Renal pelvis (tissue), 4 donors: ENCODE data around the gene BACH2. TPM values are rescaled to one million over a fixed set of nuclear protein-coding genes. Genes with fewer than 3 reads are reported as not detected.
"Not testable (repeated sequence)": the region's sequence is repeated elsewhere in the genome, so short reads cannot be mapped to it uniquely, and the experiment has no call there.

Source experiments
- DNase-seq: peaks from one replicate; pipeline ENCODE4 v3.0.0-alpha.2; 2013
- polyA plus RNA-seq, 3 donors: library from polyadenylated mRNA; unstranded; fragments of 120-200 nt; gene quantifications; one replicate each; pipeline ENCODE4 v1.2.1, GENCODE V29; 2013; ENCODE audit not compliant: insufficient read length in 3 of 3

BACH2 gene
- polyA plus RNA-seq, 3 donors, result 9.2 to 11.0 (median 9.9) TPM

DNA sequence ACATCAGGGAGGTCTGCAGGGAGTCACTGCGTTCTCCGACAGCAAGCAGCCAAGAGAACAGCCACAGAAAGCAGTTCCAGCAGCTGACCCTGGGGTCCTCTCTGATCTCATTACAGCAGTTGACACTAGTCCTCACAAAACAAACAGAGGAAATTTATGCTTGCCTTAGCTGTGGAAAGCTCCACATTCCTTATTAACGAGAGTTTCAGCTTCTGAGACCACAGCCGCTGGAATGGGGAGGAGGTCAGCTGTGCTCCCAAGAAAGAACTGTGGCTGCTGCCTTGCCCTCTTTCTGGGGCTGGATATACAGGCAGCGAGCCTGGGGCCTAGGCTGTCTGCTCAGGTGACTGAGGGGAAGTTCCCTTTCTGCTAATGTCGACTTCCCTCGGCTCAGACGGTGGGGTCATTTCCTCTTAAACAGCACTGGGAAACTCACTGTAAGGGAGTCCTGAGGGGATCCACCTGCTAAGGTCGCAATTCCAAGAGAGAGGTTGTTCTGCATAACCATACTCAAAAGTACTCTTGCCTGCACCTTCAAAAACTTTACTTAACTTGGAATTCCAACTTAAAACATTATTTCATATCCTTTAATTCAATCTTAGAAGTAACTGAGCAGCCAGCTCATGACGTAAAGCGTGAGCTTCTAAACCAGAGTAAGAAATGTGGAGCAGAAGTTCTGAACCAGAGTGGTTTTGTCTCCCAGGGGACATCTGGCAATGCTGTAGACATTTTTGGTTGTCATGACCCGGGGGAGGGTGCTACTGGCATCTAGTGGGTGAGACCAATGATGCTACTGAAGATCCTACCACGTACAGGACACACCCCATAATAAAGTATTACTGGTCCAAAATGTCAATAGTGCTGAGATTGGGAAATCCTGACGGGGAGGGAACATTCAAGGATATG, 80.3 kb downstream of the BACH2 start:
- peak; percentile 93 for DNase-seq

DNA sequence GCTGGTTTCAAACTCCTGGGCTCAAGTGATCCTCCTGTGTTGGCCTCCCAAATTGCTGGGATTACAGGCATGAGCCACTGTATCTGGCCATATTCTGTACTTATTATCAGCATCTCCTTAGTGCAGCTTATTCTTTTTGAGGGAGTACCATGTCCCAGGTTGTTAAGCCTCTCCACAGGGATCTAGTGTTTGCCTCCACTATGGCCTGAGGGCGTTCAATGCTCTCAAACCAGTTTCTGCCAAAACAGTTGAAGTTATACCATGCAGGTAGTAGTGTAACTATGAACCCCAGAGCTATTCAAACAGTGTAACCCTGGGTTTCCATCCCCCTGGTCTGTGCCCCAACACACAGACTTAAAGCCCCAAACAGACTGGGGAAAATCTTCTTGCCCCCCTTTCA, 81.7 kb downstream of the BACH2 start:
- no peak for DNase-seq

DNA sequence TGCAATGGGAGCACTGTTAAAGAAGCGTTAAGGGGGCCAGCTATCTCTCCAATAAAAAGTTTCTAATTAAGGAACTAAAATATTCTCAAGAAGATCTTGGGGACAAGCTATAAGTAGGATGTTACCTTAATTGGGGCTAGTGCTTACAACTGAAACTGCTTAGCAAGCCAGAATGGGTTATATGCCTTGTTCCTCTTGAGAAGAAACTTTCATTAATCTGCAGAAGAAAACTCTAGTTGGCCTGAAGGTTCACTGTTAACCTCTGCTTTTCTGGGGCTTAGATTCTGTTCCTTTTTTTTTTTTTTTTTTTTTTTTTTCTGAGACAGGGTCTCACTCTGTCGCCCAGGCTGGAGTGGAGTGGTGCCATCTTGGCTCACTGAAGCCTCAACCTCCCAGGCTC, 82.2 kb downstream of the BACH2 start:
- DNase-seq, result no peak

DNA sequence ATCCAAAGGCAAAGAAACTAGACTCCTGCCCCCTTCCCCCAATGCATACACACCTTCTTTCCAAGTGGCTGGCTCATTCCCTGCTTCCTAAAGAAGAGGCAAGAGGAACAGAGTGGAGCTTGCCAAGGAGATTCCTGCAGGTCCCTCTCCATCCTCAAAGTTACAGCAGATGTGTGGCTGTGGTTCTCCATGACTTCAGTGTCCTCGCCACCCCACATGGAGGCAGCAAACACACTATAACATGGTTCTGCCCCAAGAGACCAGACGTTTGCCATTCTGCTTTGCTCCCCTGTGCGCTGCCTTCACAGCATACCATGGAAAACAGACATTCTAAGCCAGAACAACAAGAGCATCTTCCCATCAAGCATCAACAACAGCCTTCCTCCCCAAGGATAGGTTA, 84.4 kb downstream of the BACH2 start:
- DNase-seq, result no peak

DNA sequence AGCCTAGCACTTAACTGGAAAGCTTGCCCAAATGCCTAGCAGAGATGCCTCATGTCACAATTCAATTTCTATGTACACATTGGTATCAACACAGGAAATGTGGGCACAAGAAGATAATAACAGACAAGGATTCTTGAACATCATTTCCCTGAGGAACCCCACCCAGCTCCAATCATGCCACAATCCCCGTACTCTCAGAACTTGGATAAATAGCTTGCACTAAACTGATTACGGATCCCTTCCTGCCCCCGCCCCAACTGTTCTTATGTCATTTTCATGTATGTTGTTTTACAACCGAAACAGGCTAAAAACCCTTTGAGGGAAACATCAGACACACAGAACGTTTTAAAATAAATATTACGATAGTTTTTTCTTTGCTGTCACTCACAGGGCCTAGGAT, 87.1 kb downstream of the BACH2 start:
- no peak for DNase-seq

DNA sequence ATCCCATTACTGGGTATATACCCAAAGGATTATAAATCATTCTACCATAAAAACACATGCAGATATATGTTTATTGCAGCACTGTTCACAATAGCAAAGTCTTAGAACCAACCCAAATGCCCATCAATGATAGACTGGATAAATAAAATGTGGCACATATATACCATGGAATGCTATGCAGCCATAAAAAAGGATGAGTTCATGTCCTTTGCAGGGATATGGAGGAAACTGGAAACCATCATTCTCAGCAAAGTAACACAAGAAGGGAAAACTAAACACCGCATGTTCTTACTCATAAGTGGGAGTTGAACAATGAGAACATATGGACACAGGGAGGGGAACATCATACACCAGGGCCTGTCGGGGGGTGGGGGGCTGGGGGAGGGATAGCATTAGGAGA, 88.0 kb downstream of the BACH2 start:
- DNase-seq, result not testable (repeated sequence)

DNA sequence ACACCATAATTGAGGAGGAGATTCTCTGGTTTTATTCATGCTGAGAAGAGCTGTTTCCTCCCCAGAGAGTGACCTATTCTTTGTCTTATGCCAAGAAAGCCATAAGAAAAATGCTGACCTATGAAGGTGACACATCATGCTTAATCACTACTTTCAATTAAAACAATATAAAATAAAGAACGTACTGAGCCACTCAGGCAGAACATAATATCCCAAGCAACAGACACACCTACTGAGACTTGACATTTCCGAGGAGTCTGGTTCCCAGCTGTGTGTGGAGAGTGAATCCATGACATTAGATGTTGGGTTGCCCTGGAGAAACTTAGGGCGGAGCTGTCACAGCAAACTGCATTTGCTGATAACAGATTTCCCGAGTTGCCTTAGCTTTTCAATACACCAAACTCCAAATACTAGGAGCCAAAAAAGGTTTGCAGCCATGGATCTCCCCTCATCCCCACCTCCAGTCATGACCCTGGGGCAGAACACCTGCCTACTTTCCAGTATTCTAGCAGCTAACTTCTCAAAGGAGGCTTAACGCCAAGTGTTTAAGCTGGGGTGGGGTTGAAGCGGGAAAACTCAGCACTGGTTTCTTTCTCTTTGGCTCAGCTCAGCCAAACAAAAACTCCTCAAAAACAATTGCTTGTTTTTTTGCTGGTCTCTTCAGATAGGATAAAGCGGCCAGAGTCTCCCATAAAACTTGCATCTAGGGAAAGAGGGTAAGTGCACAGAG, 92.2 kb downstream of the BACH2 start:
- DNase-seq, result no peak

DNA sequence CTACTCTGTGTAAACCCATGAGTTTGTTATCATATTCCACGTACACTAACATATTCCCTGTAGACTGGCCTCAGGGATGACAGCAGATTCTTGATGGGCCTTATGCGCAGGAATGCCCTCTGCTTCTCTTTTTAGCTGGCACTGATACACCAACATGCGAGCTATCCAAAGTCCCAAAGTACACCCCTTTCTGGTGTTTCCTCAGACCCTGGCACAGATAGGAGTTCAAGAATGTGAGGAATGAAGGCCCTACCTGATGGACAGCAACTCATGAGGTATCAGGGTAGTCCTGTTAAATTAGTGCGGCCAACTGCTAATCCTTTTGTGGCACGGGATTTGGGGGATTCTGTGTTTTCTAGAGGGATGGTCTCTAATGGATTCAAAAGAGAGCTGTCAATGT, 93.0 kb downstream of the BACH2 start:
- no peak for DNase-seq

DNA sequence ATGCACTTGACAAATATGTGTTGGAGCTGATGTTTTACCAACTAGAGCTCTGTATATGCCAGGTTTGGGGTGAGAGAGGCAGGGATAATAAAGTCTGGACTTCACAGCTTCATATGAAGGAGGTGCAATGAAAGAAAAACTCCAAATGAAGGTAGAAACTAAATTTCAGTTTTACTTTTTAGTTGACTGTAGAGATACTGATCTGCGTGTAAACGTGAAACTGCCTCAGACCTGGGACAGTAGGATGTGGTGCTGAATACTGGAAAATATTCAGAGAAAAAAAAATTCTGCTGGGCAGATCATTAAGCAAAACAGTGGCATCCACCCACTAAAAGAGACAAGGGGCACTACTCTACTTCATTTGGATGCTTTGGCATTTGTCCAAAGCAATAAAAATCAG, 94.5 kb downstream of the BACH2 start:
- no peak for DNase-seq

DNA sequence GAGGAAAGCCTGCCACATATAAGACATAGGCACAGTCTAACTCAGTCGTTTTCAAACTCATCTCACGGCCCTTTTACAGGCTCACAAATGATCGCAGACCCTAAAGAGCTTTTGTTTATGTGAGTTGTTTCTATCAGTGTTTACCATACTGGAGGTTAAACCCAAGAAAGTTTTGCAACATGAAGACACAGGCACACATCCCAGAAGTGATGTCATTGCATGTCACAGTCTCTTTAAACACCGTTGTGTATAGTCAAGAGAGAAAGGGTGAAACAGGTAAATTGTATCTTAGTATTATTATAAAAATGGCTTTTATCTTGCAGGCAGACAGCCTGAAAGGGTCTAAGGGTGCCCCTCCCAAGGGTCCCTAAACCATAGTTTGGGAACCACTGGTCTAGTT, 96.7 kb downstream of the BACH2 start:
- no peak for DNase-seq

DNA sequence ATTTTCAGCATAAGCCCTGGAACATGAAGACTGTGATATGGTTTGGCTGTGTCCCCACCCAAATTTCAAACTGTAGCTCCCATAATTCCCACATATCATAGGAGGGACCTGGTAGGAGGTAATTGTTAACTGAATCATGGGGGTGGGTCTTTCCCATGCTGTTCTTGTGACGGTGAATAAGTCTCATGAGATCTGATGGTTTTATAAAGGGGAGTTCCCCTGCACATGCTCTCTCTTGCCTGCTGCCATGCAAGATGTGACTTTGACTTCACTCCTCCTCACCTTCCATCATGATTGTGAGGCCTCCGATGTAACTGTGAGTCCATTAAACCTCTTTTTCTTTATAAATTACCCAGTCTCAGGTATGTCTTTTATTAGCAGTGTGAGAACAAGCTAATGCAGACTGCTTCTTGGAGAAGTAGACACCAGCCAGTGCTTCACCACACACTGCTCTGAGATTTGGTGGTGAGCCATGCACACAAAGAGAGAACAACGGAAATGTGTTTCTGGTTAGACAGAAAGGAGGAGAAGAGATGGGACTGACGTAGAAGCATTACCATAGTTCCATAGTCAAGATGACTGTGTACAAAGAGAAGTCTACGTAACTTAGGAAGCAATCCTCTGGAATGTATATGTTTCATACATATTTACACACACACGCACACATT, 97.8 kb downstream of the BACH2 start:
- no peak for DNase-seq

DNA sequence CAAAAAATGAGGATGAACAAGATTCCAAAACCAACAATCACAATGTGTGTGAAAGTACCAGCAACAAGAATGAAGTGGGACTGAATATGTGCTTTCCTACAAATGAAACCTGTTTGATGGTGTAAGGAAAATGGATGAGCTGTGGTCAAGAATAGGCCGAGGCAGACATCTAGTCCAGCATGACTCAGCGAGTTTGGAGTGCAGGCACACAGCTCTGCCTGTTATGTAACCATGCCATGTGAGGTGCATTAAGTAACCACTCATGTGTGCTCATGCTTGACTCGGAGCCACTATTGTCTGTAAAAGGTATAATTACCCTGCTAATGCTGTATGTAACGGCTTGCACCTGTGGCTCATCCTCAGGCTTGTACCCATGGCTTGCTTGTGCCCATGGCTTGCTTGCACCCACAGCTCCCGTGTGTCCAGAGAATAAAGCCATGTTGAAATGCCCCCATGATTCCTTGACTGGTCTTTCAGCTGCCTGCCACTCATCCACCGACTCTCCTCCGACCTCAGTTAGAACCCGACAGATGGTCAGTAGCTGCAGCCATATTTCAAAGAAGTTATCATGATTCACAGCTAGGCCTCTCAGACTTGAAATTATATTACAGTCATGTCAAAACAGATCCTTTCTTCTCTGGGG, 98.7 kb downstream of the BACH2 start:
- no peak for DNase-seq

DNA sequence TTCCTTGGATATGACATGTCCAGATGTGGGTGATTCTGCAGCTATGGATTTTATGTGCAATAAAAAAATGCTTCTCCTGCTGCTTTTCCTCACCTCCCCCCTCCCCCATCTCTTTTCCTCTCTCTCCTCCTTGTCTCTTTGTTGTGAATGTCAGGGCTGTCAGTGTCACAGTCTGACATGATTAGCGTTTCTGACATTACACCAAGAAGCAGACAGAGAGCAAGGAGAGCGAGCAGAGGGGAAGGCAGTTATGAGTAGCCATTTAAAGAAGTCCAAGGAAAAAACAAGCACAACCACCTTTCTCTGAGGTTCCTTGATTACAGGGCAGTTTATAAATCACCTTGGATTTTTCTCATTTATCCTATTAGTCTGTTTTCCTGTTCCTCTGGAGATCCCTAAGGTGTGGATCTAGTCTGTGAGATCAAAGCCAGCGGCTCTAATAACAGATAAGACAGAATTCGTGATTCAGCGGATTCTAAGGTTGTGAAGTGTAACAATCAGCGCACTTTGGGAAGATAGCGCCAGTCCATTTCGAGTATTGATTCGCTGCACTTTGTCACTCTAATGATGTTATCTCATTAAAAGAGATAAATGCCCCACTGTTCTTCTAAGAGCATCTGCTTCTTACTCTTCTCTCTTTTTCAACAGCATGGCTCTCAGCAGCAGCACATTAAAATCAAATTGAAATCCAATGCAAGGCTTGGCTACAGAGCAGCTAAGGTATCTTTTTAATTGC, 101.4 kb downstream of the BACH2 start:
- no peak for DNase-seq

DNA sequence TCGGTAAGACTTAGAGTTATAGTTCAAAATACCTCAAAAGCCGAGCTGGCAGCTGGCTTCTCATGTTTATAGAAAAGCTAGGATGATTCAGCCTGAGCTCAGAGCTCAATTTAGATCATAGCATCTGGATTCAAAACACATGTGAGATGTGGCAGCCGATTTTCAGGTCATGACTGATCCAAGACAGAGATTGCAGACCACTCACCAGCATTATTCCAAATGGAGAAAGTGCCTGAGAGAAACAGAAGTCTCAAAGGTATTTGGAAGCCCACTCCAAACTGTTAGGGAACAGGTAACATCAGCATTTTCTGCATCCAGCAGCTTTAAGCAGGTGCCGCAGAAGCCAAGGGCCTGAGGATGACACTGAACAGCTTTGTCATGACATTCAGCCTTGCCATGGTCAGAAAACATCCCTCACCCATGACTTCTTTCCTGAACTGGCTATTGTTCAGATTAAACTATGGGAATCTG, 102.2 kb downstream of the BACH2 start:
- DNase-seq, result no peak

DNA sequence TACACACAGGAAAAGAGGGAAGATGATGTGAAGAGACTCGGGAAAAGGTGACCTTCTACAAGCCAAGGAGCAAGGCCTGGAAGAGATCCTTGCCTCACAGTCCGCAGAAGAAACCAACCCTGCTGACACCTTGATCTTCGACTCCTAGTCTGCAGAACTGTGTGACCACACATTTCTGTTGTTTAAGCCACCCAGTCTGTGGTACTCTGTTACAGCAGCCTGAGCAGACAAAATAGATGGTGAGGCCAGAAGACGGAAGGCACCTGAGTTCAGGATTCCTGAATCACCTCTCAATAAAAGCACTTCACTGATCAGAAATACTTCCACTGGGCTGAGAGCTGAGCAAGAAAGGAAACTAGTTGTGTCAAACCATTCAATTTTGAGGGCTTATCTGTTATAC, 103.3 kb downstream of the BACH2 start:
- DNase-seq, result no peak

DNA sequence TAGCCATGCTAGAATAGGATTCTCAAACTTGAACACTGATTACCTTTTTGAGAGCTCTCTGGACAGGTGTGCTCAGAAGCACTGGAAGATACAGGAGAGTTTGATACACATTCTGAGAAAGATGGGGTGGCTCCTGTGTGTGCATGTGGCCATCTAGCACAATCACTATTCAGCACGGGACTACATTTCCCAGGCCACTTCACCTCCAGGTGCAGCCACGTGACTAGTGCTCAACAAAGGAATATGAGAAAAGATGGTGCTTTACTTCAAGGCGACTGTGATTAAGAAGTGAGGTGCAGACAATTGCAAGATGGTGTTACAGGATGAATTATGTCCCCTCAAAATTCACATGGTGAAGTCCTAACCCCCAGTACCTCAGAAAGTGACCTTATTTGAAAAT, 103.8 kb downstream of the BACH2 start:
- DNase-seq, result no peak

DNA sequence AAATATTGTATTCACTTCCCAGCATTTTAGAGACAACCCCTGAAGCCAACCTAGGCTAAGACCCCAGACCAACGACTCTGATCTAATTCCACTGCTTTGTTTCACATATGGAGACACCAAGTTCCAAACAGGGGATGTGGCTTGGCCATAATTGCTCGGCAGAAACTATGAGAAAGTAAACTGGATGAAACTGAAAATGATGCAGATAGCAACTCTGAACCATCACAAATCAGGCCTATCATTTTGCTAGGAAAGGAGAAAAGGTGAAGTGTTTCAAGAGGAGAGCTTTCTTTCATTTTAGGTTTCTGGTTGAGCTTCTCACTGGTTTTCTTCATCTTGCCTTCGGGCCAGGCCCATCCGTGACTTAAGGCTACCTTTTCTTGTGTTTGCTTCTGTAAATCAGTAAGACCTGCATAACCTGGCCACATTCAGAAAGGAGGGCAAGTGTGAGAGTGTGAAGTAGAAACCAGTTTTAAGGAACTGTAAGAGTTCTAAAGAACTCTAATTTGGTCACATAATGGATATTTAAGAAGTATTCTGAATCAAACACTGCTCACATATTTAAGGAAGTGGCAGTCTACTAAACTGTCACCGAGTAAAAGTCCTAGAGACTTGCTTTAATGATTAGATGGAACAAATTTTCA, 105.8 kb downstream of the BACH2 start:
- DNase-seq, result no peak

DNA sequence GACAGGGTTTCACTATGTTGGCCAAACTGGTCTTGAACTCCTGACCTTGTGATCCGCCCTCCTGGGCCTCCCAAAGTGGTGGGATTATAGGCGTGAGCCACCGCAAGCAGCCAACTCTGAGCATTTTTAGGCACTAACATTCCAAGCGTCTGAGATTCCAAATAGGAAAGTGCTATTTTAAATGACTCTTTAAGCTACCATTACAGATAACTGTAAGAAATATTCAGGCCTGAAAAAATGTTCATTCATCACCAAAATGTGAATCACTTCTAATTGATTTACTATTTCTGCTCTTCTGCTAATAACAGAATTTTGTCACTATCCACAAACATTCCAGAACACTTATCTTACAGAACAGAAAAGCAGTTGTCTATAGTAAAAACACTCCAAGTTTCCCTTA, 106.5 kb downstream of the BACH2 start:
- no peak for DNase-seq

DNA sequence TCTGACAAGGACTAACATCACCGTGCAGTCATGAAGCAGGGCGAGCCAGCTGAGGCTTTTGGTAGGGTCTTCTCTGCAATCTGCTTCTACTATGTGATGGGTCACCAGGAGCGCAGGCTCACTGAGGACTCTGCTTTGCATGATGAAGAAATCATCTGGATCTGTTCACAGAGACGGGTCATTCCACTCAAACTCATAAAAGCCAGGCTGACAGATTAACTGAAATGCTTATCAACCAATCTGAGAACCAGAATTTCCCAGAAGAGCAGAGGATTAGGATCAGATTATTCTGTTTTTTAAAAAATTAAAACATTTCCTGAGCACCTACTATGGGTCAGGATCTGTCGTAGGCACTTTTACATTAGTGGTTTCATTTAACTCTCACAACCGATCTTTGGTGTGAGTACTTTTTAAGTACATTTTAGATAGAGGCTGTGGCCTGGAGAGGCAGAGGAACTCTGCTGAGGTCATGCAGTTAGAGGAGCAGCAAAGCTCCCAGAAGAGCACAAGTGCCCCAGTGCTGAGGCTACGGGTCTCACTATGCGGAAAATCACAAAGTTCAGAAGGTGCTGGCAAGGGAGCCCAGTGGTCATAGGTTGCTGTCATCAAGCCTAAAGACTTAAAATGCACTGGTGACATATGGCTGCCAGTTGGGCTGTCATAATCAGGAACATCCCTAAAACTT, 109.1 kb downstream of the BACH2 start:
- no peak for DNase-seq

DNA sequence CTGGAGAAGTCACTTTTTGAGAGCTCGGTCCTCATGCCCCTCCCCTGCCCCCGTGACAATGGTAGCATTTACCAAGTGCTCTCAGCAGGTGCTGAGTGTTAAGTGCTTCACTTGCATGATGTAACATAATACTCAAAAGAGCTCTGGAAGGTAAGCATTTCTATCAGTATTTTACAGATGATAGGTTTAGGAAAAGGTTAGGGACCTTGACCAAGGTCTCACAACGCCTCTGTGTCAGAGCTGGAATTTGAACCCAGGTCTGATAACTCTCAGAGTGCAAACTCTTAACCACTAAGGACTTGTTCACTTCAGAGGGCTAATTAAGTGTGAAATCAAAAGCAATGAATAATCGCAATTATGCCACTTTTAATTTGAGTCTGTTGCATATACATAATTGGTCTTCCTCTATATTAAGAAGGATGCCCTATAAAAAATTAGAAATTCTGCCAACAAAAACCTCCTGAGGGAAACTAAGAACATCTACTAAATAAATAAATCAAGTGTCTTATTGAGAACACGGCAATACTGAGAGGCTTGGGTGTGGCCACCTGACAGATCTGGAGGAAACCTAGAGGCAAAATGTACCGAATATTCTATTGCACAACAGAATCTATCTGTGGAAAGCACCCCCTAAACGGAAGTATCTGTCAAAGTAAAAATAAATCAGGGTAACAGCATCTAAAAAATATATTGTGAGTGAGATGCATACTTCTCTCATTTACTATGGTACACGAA, 109.8 kb downstream of the BACH2 start:
- DNase-seq, result no peak
